ENCODE results near the gene GLI3. TPM values are rescaled to one million over a fixed set of nuclear protein-coding genes. Genes with fewer than 3 reads are reported as not detected.

Gene GLI3
- total and polyA plus RNA-seq, 10 of the 15 experiments (the other 5 are each of a cell fraction or from before 2014, with no cell fraction given) = 0.01 TPM; not detected in 8

- no peaks in the 10 kb centered on the region for H4K20me1 ChIP-seq (ENCODE audit: control insufficient read depth, insufficient read depth)
- no peak overlapping the region for H3K27ac ChIP-seq (ENCODE audit: control insufficient read depth, insufficient read depth)
- no peak overlapping the region for H3K4me2 ChIP-seq (ENCODE audit: control insufficient read depth, insufficient read depth)
- H3K4me1 ChIP-seq (ENCODE audit: control insufficient read depth, insufficient read depth, low read length) = no peaks in the 10 kb centered on the region
- RAD21 ChIA-PET (ENCODE audit: unreplicated experiment) = no interaction called here
- WGBS (ENCODE audit: insufficient coverage, insufficient replicate concordance, low lambda C conversion rate, missing lambda C conversion rate) = 35% methylated on average over 4 of the region's 4 CpGs
- no peak overlapping the region for H3K9ac ChIP-seq (ENCODE audit: control insufficient read depth, insufficient read depth, low read length)
- no peak overlapping the region for H3K4me3 ChIP-seq
- in situ Hi-C loops (cut with MboI) = no loop called here
- ATAC-seq = no peak
- BruUV-seq (replicated peaks) = no TSS peak
- no peaks in the 10 kb centered on the region for H3K9me3 ChIP-seq (replicated peaks; ENCODE audit: control insufficient read depth, insufficient read depth, low read length)
- H3K79me2 ChIP-seq (ENCODE audit: control insufficient read depth, insufficient read depth, low read length) = no peaks in the 10 kb centered on the region
- H3K36me3 ChIP-seq (ENCODE audit: control insufficient read depth in 2 of 2, insufficient read depth in 2 of 2, low read length in 1 of 2) = no peaks in the 10 kb centered on the region
- H2AFZ ChIP-seq (ENCODE audit: control insufficient read depth, low read depth, low read length) = no peak overlapping the region
- POLR2A ChIA-PET = no interaction called here
- intact Hi-C loops (cut with micrococcal nuclease; ENCODE audit: unreplicated experiment) = no loop called here
- no peak for FAIRE-seq
- SMC1A ChIA-PET (ENCODE audit: uncharacterized antibody, unreplicated experiment) = no interaction called here
- CTCF ChIA-PET = no interaction called here
- no peak for DNase-seq (ENCODE audit: low read depth, low spot score)
- TF ChIP-seq PAX5 (IDR thresholded peaks at IDR 0.05; ENCODE audit: borderline replicate concordance, low read depth, low read length) (no peak), CBFB (IDR thresholded peaks at IDR 0.05; ENCODE audit: low read depth) (no peak), NBN (IDR thresholded peaks at IDR 0.05) (no peak), PML (IDR thresholded peaks at IDR 0.05; ENCODE audit: low read length) (no peak), CHD2 (IDR thresholded peaks at IDR 0.05; ENCODE audit: borderline replicate concordance, low read depth, low read length) (no peak), ZBTB40 (IDR thresholded peaks at IDR 0.05; ENCODE audit: borderline replicate concordance) (no peak), CHD4 (IDR thresholded peaks at IDR 0.05) (no peak), MTA2 (IDR thresholded peaks at IDR 0.05; ENCODE audit: low read depth) (no peak)
- no peaks in the 10 kb centered on the region; a peak in 1 of 4 replicates for H3K27me3 ChIP-seq (replicated peaks in 1 of 2; ENCODE audit: control insufficient read depth in 2 of 2, insufficient read depth in 2 of 2, low read length in 1 of 2)
These were observed 119.8 kb downstream of the GLI3 start for GRCh38 chr7:42117201-42117600.

Measured in GM12878 (cell line).